Diencephalon (tissue), 1 donor: ENCODE measurements around the gene BUB1B. TPM values are rescaled to one million over a fixed set of nuclear protein-coding genes. Genes with fewer than 3 reads are reported as not detected.

Source experiments
- total RNA-seq: library from RNA; depleted of rRNA; stranded (reverse); fragments of >200 nt; gene quantifications from one replicate; pipeline ENCODE4 v1.2.3, GENCODE V29; 2014

The BUB1B gene, protein sequence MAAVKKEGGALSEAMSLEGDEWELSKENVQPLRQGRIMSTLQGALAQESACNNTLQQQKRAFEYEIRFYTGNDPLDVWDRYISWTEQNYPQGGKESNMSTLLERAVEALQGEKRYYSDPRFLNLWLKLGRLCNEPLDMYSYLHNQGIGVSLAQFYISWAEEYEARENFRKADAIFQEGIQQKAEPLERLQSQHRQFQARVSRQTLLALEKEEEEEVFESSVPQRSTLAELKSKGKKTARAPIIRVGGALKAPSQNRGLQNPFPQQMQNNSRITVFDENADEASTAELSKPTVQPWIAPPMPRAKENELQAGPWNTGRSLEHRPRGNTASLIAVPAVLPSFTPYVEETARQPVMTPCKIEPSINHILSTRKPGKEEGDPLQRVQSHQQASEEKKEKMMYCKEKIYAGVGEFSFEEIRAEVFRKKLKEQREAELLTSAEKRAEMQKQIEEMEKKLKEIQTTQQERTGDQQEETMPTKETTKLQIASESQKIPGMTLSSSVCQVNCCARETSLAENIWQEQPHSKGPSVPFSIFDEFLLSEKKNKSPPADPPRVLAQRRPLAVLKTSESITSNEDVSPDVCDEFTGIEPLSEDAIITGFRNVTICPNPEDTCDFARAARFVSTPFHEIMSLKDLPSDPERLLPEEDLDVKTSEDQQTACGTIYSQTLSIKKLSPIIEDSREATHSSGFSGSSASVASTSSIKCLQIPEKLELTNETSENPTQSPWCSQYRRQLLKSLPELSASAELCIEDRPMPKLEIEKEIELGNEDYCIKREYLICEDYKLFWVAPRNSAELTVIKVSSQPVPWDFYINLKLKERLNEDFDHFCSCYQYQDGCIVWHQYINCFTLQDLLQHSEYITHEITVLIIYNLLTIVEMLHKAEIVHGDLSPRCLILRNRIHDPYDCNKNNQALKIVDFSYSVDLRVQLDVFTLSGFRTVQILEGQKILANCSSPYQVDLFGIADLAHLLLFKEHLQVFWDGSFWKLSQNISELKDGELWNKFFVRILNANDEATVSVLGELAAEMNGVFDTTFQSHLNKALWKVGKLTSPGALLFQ
- 22.6 TPM for total RNA-seq

DNA sequence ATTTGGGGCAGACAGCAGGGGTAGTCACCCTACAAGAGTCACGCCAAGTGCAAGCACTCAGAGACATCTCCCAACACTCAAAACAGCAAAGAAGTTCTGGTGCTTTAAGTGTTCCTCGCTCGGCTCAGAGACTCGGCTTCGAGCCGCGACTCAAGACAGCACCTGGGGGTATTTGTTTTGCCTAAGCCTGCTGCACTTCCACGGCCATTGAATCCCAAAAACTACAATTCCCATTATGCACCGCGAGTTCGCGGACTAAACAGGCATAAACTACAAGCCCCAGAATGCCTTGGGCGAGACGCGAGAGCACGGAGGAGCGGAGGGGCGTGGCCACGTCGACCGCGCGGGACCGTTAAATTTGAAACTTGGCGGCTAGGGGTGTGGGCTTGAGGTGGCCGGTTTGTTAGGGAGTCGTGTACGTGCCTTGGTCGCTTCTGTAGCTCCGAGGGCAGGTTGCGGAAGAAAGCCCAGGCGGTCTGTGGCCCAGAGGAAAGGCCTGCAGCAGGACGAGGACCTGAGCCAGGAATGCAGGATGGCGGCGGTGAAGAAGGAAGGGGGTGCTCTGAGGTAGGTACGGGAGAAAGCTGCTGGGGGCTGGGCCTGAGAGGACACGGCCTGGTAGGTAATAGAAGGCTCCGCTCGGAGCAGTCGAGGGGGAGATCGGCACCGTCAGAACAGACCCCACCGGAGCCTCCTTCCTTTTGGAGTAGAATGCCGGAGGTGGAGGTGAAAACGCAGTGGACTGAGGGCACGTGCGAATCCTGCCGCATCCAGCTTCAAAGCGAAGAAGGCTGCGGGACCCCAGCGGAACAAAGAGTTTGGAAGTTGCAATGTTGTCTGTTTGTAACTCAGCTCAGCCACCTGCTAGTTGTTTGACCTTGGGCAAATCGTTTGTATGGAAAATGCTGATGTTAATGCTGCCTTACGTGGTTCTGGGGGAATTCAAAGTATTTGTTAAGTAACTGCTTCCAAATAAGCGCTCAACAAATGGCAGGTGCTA, at the start of gene BUB1B:
Gene BUB1B (plus strand): TSS at position 381 of the 1,000 bp plus-strand sequence. CDS start 152 bp downstream, at position 533.

DNA sequence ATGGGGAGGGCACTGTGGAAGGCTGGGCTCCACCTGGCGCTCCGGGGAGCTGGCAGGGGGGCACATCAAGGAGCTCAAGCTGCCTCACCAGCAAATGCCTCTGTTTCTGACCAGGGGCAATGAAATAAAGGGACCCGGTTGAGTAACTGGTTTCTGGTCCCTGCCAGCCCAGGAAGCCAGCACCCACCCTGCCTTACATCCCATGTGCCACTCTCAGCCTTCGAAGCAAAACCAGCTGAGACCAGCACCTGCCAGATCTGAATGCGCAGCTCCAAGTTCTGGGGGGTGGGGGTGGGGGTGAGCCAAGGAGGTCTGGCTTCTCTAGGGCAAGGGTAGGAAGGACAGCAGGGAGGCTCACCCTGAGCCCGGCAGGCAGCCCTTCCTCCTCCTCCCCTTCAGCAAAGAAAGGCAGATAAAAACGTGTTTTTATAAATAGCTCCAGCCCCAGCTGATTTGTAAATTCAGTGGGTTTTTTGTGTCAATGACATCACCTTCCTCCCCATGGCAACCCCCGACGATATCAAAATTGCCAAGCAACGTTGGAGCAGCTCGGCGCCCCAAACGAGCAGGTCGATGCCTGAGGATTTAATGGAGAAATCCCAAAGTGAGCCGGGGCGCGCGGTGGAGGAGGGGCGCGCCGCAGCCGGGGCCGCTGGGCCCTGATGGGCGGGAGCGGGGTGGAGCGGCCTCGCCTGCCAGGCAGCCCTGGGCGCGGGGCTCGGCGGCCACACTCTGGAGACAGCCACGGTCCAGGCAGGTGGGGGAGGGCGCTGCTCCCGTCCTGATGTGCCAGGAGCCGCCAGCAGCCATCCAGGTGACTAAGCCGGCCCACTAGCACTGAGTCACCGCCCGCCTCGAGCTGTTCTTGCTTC, 77.9 kb downstream of the BUB1B start, which contains the start of gene PAK6:
Gene PAK6 (plus strand): TSS at position 532 of the 872 bp plus-strand sequence. CDS start 25,723 bp downstream, outside the sequence.

Other genes with a start within 250 kb of the BUB1B start
- 30.2 TPM for gene GPR176, start 240.8 kb upstream of the BUB1B start, total RNA-seq
- 35.3 TPM for gene EIF2AK4, start 227.0 kb upstream of the BUB1B start, total RNA-seq
- gene SRP14, start 121.9 kb upstream of the BUB1B start, total RNA-seq, result 135 TPM
- 3.2 TPM for gene BMF, start 52.2 kb upstream of the BUB1B start, total RNA-seq
- gene PAK6, start 78.0 kb downstream of the BUB1B start, total RNA-seq, result 23.5 TPM
- 2.3 TPM for gene ANKRD63, start 122.0 kb downstream of the BUB1B start, total RNA-seq
- 10.6 TPM for gene PLCB2, start 146.9 kb downstream of the BUB1B start, total RNA-seq
- gene INAFM2, start 162.6 kb downstream of the BUB1B start, total RNA-seq, result 10.6 TPM
- 1.4 TPM for gene CCDC9B, start 179.9 kb downstream of the BUB1B start, total RNA-seq
- not detected for gene PHGR1, start 190.0 kb downstream of the BUB1B start, total RNA-seq
- 18.0 TPM for gene DISP2, start 197.2 kb downstream of the BUB1B start, total RNA-seq
- 25.6 TPM for gene KNSTRN, start 221.7 kb downstream of the BUB1B start, total RNA-seq
- 37.1 TPM for gene IVD, start 244.7 kb downstream of the BUB1B start, total RNA-seq